Left lung (tissue), 10 donors: ENCODE data around the gene DUS1L. TPM values are rescaled to one million over a fixed set of nuclear protein-coding genes. Genes with fewer than 3 reads are reported as not detected.

Source experiments
- ATAC-seq: fragments of 200-7000 bp; cut with Tn5 transposase; one replicate; pipeline ENCODE4 v1.9.1; 2020; ENCODE audit warnings: moderate library complexity
- DNase-seq, 4 donors: peaks; one replicate each; pipeline ENCODE4 v3.0.0-alpha.2; 2013 to 2020
- H3K27ac ChIP-seq, 2 donors: fragments of 200-600 bp; sonication (generic) in 1 of 2; one replicate each; pipeline versions ENCODE4 v1.5.0 to v1.8.0; 2020 to 2021
- H3K27me3 ChIP-seq, 2 donors: fragments of 200-600 bp; sonication (generic) in 1 of 2; one replicate each; pipeline versions ENCODE4 v1.5.0 to v1.8.0; 2020 to 2021
- H3K36me3 ChIP-seq, 2 donors: fragments of 200-600 bp; sonication (generic) in 1 of 2; one replicate each; pipeline versions ENCODE4 v1.5.0 to v1.8.0; 2020 to 2021
- H3K4me1 ChIP-seq, 2 donors: fragments of 200-600 bp; one replicate each; pipeline ENCODE4 v1.8.0; 2021
- H3K4me3 ChIP-seq, 2 donors: fragments of 200-600 bp; sonication (generic) in 1 of 2; one replicate each; pipeline versions ENCODE4 v1.5.0 to v1.8.0; 2020 to 2021; ENCODE audit warnings: mild to moderate bottlenecking in 1 of 2
- H3K9me3 ChIP-seq, 2 donors: fragments of 200-600 bp; sonication (generic) in 1 of 2; one replicate each; pipeline versions ENCODE4 v1.5.0 to v1.8.0; 2020 to 2021
- intact Hi-C, 2 donors: fragments of 100-400 bp; cut with DNase I; formaldehyde crosslinking; loops; one replicate each; pipeline versions ENCODE4 v1.11.2 to v1.14.2; 2022
- polyA plus RNA-seq, 6 donors: library from polyadenylated mRNA; unstranded; fragments of 120-200 nt; gene quantifications; one replicate each; pipeline ENCODE4 v1.2.1, GENCODE V29; 2013; ENCODE audit not compliant: insufficient read length in 6 of 6
- total RNA-seq, 2 donors: library from RNA; stranded (reverse); fragmentation: NEBNext Ultra II Directional; extraction: Animal tissue kit (Norgen Biotek cat#: 25700); gene quantifications; one replicate each; pipeline ENCODE4 v1.2.1, GENCODE V29; 2021
- TF ChIP-seq, protein P1 (sequence below), 2 donors: fragments of 200-600 bp; sonication (generic) in 1 of 2; IDR thresholded peaks; one replicate each; pipeline versions ENCODE4 v1.5.0 to v1.8.0; 2021; ENCODE audit warnings: antibody characterized with exemption in 2 of 2
- donor health status: DM: no; HTN: yes; CAD: no.
- donor health status: DM: no; HTN: no; CAD: no.

DUS1L gene
- total and polyA plus RNA-seq, 8 donors, result 55.7 to 103 (median 74.0) TPM

DNA sequence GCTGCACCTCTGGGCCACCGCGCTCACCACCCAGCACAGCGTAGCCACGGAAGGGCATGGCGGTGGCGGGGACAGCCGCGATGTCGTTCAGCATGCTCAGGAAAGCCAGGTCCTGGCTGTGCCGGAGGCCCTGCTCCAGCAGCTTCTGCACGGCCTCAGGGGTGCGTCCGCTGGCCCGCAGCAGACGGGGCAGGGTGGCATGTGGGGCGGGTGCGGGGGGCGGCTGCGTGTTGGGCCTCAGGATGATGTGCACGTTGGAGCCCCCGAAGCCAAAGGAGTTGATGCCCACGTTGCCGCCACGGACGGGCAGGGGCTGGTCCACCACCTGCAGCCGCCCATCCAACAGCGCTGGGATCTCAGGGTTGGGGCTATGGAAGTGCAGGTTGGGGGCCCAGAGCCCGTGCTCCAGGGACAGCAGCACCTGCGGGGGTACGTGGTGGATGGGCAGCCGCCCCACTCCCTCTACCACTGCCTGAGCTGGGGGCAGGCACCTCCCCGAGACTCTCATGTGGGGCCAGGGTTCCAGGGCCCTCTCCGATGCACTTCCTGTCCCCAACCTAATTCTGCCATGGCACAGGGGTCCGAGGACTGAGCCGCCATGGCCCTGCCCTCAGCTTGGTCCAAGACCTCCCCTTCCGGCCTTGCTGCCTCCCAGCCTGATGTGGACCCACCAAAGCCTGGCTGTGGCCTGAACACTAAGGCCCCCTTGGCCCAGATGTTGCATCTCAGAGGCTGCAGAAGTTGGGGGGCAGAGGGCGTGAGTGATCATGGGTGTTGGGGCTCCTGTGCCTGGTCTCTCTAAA is 25.9 kb upstream of the DUS1L start:
- DNase-seq (peak in 1 of 4 donors; percentile 75), ATAC-seq (no peak)
- peaks cover 8 to 98% of the 10 kb centered on the region in 2 donors for H3K36me3 ChIP-seq
- peaks cover 0 to 13% of the 10 kb centered on the region in 2 donors for H3K4me1 ChIP-seq
- no peaks in the 10 kb centered on the region for H3K27me3 ChIP-seq
- TF ChIP-seq, protein P1, sequence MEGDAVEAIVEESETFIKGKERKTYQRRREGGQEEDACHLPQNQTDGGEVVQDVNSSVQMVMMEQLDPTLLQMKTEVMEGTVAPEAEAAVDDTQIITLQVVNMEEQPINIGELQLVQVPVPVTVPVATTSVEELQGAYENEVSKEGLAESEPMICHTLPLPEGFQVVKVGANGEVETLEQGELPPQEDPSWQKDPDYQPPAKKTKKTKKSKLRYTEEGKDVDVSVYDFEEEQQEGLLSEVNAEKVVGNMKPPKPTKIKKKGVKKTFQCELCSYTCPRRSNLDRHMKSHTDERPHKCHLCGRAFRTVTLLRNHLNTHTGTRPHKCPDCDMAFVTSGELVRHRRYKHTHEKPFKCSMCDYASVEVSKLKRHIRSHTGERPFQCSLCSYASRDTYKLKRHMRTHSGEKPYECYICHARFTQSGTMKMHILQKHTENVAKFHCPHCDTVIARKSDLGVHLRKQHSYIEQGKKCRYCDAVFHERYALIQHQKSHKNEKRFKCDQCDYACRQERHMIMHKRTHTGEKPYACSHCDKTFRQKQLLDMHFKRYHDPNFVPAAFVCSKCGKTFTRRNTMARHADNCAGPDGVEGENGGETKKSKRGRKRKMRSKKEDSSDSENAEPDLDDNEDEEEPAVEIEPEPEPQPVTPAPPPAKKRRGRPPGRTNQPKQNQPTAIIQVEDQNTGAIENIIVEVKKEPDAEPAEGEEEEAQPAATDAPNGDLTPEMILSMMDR (IDR thresholded peaks at IDR 0.05), result no peak
- no peak overlapping the region for H3K27ac ChIP-seq
- no peak overlapping the region for H3K4me3 ChIP-seq
- intact Hi-C loops, result no loop called here
- no peaks in the 10 kb centered on the region for H3K9me3 ChIP-seq

GRCh38 chr17:82090549-82091263 is 25.1 kb upstream of the DUS1L start:
- no peak for ATAC-seq
- intact Hi-C loops, result no loop called here

DNA sequence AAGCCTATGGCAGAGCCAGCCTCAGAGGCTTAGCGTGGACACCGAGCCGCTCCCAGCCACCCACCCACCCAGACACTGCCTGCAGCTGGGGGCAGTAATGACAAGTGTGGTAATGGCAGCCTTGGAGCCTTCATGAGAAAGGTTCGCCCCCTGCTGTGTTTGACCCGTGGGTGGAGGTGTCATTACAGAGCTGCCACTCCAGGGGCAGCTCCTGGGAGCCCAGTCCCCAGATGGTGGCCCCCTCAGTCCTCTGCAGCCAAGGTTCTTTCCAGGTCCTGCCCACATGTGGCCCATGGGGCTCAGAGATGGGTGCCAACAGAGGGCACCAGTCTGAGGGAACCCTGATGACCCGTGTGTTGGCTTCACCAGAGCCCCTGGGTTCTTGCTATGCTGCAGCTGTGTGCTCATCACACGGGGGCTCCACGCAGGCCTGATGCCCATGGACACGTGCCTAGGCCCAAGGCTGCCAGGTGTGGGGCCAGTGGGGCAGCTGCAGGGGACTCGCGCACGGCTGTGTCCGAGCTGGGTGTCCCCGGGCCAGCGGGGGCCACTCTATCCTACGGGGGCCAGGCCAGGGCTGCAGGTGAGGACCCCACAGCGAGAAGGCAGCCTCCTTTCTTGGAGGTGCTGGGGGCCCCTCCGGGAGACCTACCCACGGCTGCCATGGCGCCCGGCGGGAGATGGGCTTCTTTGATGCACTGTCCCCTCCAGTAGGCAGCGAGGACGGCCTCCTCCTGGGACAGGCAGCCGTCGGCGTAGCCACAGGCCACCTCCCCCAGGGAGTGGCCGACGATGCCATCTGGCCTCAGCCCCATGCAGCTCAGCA is 24.3 kb upstream of the DUS1L start:
- Histone ChIP-seq H3K27me3 (no peaks in the 10 kb centered on the region), H3K36me3 (peaks cover 8 to 100% of the 10 kb centered on the region in 2 donors), H3K9me3 (no peaks in the 10 kb centered on the region), H3K4me1 (no peaks in the 10 kb centered on the region), H3K27ac (no peak overlapping the region), H3K4me3 (no peak overlapping the region)
- no peak for ATAC-seq
- DNase-seq, result peak in 1 of 4 donors; percentile 67
- TF ChIP-seq, protein P1 (IDR thresholded peaks at IDR 0.05), result no peak
- intact Hi-C loops, result no loop called here

More at GRCh38 chr17:82090549-82091263, 25.1 kb upstream of the DUS1L start:
- Histone ChIP-seq H3K27me3 (no peaks in the 10 kb centered on the region), H3K36me3 (peaks cover 8 to 100% of the 10 kb centered on the region in 2 donors), H3K27ac (no peak overlapping the region), H3K4me1 (peaks cover 0 to 6% of the 10 kb centered on the region in 2 donors), H3K4me3 (no peak overlapping the region), H3K9me3 (no peaks in the 10 kb centered on the region)
- TF ChIP-seq, protein P1 (IDR thresholded peaks at IDR 0.05), result no peak
- DNase-seq, result peak in 1 of 4 donors; percentile 62

- no peak overlapping the region for H3K27ac ChIP-seq
- TF ChIP-seq, protein P1 (IDR thresholded peaks at IDR 0.05), result no peak
- H3K4me1 ChIP-seq, result no peaks in the 10 kb centered on the region
- H3K4me3 ChIP-seq, result no peak overlapping the region
- no peaks in the 10 kb centered on the region for H3K9me3 ChIP-seq
- peaks cover 8 to 100% of the 10 kb centered on the region in 2 donors for H3K36me3 ChIP-seq
- ATAC-seq (no peak), DNase-seq (peak in 1 of 4 donors; percentile 68)
- H3K27me3 ChIP-seq, result no peaks in the 10 kb centered on the region
- intact Hi-C loops, result no loop called here
Observed at GRCh38 chr17:82088838-82089722, 23.5 kb upstream of the DUS1L start.
